ENCODE measurements around the gene FILIP1L.
A peak's percentile ranks its signal among the peaks of the same experiment; 100 is the strongest.

Gene FILIP1L

GRCh38 chr3:100043271-100043670, 71.0 kb downstream of the FILIP1L start:
- no peak for TF ChIP-seq CSDC2 (CRISPR knock-in tag; IDR thresholded peaks at IDR 0.05)
- no peak for TF ChIP-seq TOX (CRISPR knock-in tag; IDR thresholded peaks at IDR 0.05; ENCODE audit: borderline replicate concordance)
- no peak for TF ChIP-seq CREB5 (CRISPR knock-in tag; IDR thresholded peaks at IDR 0.05; ENCODE audit: low read depth)
- TF ChIP-seq, protein P1, sequence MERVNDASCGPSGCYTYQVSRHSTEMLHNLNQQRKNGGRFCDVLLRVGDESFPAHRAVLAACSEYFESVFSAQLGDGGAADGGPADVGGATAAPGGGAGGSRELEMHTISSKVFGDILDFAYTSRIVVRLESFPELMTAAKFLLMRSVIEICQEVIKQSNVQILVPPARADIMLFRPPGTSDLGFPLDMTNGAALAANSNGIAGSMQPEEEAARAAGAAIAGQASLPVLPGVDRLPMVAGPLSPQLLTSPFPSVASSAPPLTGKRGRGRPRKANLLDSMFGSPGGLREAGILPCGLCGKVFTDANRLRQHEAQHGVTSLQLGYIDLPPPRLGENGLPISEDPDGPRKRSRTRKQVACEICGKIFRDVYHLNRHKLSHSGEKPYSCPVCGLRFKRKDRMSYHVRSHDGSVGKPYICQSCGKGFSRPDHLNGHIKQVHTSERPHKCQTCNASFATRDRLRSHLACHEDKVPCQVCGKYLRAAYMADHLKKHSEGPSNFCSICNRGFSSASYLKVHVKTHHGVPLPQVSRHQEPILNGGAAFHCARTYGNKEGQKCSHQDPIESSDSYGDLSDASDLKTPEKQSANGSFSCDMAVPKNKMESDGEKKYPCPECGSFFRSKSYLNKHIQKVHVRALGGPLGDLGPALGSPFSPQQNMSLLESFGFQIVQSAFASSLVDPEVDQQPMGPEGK (CRISPR knock-in tag; IDR thresholded peaks at IDR 0.05; ENCODE audit: borderline replicate concordance), result no peak
- no peak for TF ChIP-seq ZNF8 (CRISPR knock-in tag; IDR thresholded peaks at IDR 0.05)
- TF ChIP-seq ARNTL (CRISPR knock-in tag; IDR thresholded peaks at IDR 0.05; ENCODE audit: borderline replicate concordance, low read depth), result no peak
- TF ChIP-seq OSR1 (CRISPR knock-in tag; IDR thresholded peaks at IDR 0.05), result no peak
- TF ChIP-seq ZC3H10 (CRISPR knock-in tag; IDR thresholded peaks at IDR 0.05), result no peak
- TF ChIP-seq GLIS3 (CRISPR knock-in tag; IDR thresholded peaks at IDR 0.05), result no peak
- TF ChIP-seq, protein P2, sequence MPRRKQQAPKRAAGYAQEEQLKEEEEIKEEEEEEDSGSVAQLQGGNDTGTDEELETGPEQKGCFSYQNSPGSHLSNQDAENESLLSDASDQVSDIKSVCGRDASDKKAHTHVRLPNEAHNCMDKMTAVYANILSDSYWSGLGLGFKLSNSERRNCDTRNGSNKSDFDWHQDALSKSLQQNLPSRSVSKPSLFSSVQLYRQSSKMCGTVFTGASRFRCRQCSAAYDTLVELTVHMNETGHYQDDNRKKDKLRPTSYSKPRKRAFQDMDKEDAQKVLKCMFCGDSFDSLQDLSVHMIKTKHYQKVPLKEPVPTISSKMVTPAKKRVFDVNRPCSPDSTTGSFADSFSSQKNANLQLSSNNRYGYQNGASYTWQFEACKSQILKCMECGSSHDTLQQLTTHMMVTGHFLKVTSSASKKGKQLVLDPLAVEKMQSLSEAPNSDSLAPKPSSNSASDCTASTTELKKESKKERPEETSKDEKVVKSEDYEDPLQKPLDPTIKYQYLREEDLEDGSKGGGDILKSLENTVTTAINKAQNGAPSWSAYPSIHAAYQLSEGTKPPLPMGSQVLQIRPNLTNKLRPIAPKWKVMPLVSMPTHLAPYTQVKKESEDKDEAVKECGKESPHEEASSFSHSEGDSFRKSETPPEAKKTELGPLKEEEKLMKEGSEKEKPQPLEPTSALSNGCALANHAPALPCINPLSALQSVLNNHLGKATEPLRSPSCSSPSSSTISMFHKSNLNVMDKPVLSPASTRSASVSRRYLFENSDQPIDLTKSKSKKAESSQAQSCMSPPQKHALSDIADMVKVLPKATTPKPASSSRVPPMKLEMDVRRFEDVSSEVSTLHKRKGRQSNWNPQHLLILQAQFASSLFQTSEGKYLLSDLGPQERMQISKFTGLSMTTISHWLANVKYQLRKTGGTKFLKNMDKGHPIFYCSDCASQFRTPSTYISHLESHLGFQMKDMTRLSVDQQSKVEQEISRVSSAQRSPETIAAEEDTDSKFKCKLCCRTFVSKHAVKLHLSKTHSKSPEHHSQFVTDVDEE (CRISPR knock-in tag; IDR thresholded peaks at IDR 0.05), result no peak
- no peak for TF ChIP-seq ZNF565 (CRISPR knock-in tag; conservative IDR thresholded peaks at IDR 0.05; ENCODE audit: low read depth)
- TF ChIP-seq PPARA (CRISPR knock-in tag; IDR thresholded peaks at IDR 0.05; ENCODE audit: borderline replicate concordance), result no peak
- no peak for ATAC-seq

- ATAC-seq, result peak; percentile 70
- 0 out of 2 replicates have a peak, but pooled peaks have one; percentile 70 for TF ChIP-seq CSDC2 (CRISPR knock-in tag; IDR thresholded peaks at IDR 0.05)
- TF ChIP-seq, protein P1 (CRISPR knock-in tag; IDR thresholded peaks at IDR 0.05; ENCODE audit: borderline replicate concordance), result no peak
Observed at GRCh38 chr3:100042166-100042981, 71.9 kb downstream of the FILIP1L start.

DNA sequence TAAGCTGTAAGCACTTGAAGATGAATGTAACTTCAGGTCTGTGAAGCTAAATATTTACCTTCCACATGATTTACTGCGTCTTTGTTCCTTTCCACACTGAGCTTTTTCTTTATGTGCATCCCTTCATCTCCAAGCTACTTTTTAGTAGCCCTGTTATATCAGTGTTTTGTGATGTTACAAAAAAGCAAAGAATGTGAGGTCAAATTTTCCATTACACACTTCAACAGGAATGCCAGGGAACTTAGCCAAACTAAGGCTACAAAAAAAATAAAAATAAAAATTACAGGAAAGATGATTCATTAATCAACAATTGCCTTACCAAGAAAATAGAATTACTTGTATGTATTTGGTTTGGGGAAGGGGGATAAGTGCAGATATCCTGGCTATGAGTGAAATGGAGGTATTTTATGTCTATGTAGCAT, 73.0 kb downstream of the FILIP1L start:
- ATAC-seq, result peak; percentile 68
- TF ChIP-seq, protein P3, sequence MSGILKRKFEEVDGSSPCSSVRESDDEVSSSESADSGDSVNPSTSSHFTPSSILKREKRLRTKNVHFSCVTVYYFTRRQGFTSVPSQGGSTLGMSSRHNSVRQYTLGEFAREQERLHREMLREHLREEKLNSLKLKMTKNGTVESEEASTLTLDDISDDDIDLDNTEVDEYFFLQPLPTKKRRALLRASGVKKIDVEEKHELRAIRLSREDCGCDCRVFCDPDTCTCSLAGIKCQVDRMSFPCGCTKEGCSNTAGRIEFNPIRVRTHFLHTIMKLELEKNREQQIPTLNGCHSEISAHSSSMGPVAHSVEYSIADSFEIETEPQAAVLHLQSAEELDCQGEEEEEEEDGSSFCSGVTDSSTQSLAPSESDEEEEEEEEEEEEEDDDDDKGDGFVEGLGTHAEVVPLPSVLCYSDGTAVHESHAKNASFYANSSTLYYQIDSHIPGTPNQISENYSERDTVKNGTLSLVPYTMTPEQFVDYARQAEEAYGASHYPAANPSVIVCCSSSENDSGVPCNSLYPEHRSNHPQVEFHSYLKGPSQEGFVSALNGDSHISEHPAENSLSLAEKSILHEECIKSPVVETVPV (CRISPR knock-in tag; IDR thresholded peaks at IDR 0.05), result no peak
- TF ChIP-seq BACH2 (CRISPR knock-in tag; IDR thresholded peaks at IDR 0.05; ENCODE audit: borderline replicate concordance) (no peak), CREB5 (CRISPR knock-in tag; IDR thresholded peaks at IDR 0.05; ENCODE audit: low read depth) (peak; percentile 93), PPARA (CRISPR knock-in tag; IDR thresholded peaks at IDR 0.05; ENCODE audit: borderline replicate concordance) (no peak), ESRRG (CRISPR knock-in tag; IDR thresholded peaks at IDR 0.05) (no peak), ZC3H10 (CRISPR knock-in tag; IDR thresholded peaks at IDR 0.05) (no peak), SNAI2 (CRISPR knock-in tag; IDR thresholded peaks at IDR 0.05) (no peak), GLIS3 (CRISPR knock-in tag; IDR thresholded peaks at IDR 0.05) (no peak), POU6F1 (CRISPR knock-in tag; IDR thresholded peaks at IDR 0.05; ENCODE audit: borderline replicate concordance, low read depth) (no peak), ZFP30 (CRISPR knock-in tag; IDR thresholded peaks at IDR 0.05) (no peak), ARNTL (CRISPR knock-in tag; IDR thresholded peaks at IDR 0.05; ENCODE audit: borderline replicate concordance, low read depth) (no peak), RARB (CRISPR knock-in tag; IDR thresholded peaks at IDR 0.05) (no peak), ZFP3 (CRISPR knock-in tag; IDR thresholded peaks at IDR 0.05) (no peak)
- TF ChIP-seq, protein P2 (CRISPR knock-in tag; IDR thresholded peaks at IDR 0.05), result no peak
